Fibroblast of the aortic adventitia (primary cell): ENCODE measurements around the gene CDH23. TPM values are rescaled to one million over a fixed set of nuclear protein-coding genes. Genes with fewer than 3 reads are reported as not detected.

Experiments
- DNase-seq: peaks from one replicate; pipeline ENCODE4 v3.0.0-alpha.2; 2010; ENCODE audit warnings: low read depth
- H3K4me3 ChIP-seq: 2 replicates; pipeline ENCODE4 v1.5.1; 2011; ENCODE audit warnings: low read depth, mild to moderate bottlenecking, control low read depth, low read length, moderate library complexity
- CTCF ChIP-seq: IDR thresholded peaks from 2 replicates; pipeline ENCODE4 v1.5.1; 2011; ENCODE audit warnings: mild to moderate bottlenecking, low read length, control low read depth, inconsistent platforms; ENCODE audit not compliant: insufficient read depth
- total RNA-seq: library from RNA; depleted of rRNA; stranded (reverse); fragments of >200 nt; gene quantifications from 2 replicates; pipeline ENCODE4 v1.2.3, GENCODE V29; 2012; ENCODE audit warnings: low replicate concordance

The CDH23 gene
- total RNA-seq, 1 donor = 0.27 TPM

GRCh38 chr10:71772832-71773220, 376.1 kb downstream of the CDH23 start:
- TF ChIP-seq CTCF = no peak
- peak overlapping the region; percentile 90 for H3K4me3 ChIP-seq
- no peak for DNase-seq

- peak; percentile 71 for TF ChIP-seq CTCF
- DNase-seq = peak; percentile 78
- peak within 1 kb of the TSS; percentile 90 for H3K4me3 ChIP-seq
These were observed 376.7 kb downstream of the CDH23 start, which contains the start of gene VSIR for GRCh38 chr10:71773221-71773971. Gene VSIR, minus strand, starts transcription at chr10:71773520. Its CDS starts 81 bp downstream, at chr10:71773439.

GRCh38 chr10:71774916-71775702, 378.4 kb downstream of the CDH23 start:
- DNase-seq = no peak
- H3K4me3 ChIP-seq = no peak overlapping the region
- no peak for TF ChIP-seq CTCF

GRCh38 chr10:71776481-71776925, 379.8 kb downstream of the CDH23 start:
- H3K4me3 ChIP-seq = no peak overlapping the region
- TF ChIP-seq CTCF = no peak
- DNase-seq = no peak

GRCh38 chr10:71777213-71777985, 380.7 kb downstream of the CDH23 start:
- no peak for DNase-seq
- no peak for TF ChIP-seq CTCF
- H3K4me3 ChIP-seq = no peak overlapping the region

- no peak for TF ChIP-seq CTCF
- no peak for DNase-seq
- no peak overlapping the region for H3K4me3 ChIP-seq
These were observed 381.5 kb downstream of the CDH23 start for GRCh38 chr10:71778071-71778825.
